Memory B cell (primary cell): ENCODE results near the gene UGT1A7.
"Not testable (repeated sequence)": the region's sequence is repeated elsewhere in the genome, so short reads cannot be mapped to it uniquely, and the experiment has no call there.

ENCODE experiments used
- ATAC-seq: fragments of 150-1000 bp; cut with Tn5 transposase; 2 replicates; pipeline ENCODE4 v1.10.0; 2021; ENCODE audit warnings: low read depth, mild to moderate bottlenecking, moderate library complexity
- DNase-seq, 2 donors: peaks; one replicate each; pipeline ENCODE4 v3.0.0; 2022; ENCODE audit warnings: low spot score in 2 of 2
- H3K27ac Mint-ChIP-seq: one replicate; pipeline ENCODE4 v1.8.0; 2022; ENCODE audit warnings: mild to moderate bottlenecking, moderate library complexity, mixed read lengths
- H3K27me3 Mint-ChIP-seq: one replicate; pipeline ENCODE4 v1.8.0; 2022; ENCODE audit warnings: mixed read lengths
- H3K36me3 Mint-ChIP-seq: one replicate; pipeline ENCODE4 v1.8.0; 2022; ENCODE audit warnings: mild to moderate bottlenecking, mixed read lengths
- H3K4me1 Mint-ChIP-seq: one replicate; pipeline ENCODE4 v1.8.0; 2022; ENCODE audit warnings: mixed read lengths
- H3K4me3 Mint-ChIP-seq: one replicate; pipeline ENCODE4 v1.8.0; 2022; ENCODE audit warnings: mild to moderate bottlenecking, moderate library complexity, mixed read lengths
- H3K9me3 Mint-ChIP-seq: one replicate; pipeline ENCODE4 v1.8.0; 2022; ENCODE audit warnings: mixed read lengths

Gene UGT1A7

GRCh38 chr2:233751212-233752009 is 69.7 kb downstream of the UGT1A7 start:
- Mint-ChIP-seq H3K27me3 (peaks cover 22% of the 10 kb centered on the region), H3K9me3 (peaks cover 13% of the 10 kb centered on the region)
- not testable (repeated sequence) for ATAC-seq, H3K27ac Mint-ChIP-seq, H3K4me1 Mint-ChIP-seq, H3K4me3 Mint-ChIP-seq, H3K36me3 Mint-ChIP-seq, DNase-seq

- H3K4me3 Mint-ChIP-seq: no peak overlapping the region
- H3K9me3 Mint-ChIP-seq: peaks cover 9% of the 10 kb centered on the region
- peaks cover 4% of the 10 kb centered on the region for H3K36me3 Mint-ChIP-seq
- peaks cover 2% of the 10 kb centered on the region for H3K27me3 Mint-ChIP-seq
- ATAC-seq: no peak
- DNase-seq: no peak
- no peak overlapping the region for H3K27ac Mint-ChIP-seq
- H3K4me1 Mint-ChIP-seq: no peaks in the 10 kb centered on the region
Measured at GRCh38 chr2:233754872-233755611, 73.3 kb downstream of the UGT1A7 start.

- Mint-ChIP-seq H3K4me1 (no peaks in the 10 kb centered on the region), H3K9me3 (peaks cover 6% of the 10 kb centered on the region), H3K4me3 (no peak overlapping the region), H3K27ac (no peak overlapping the region), H3K27me3 (peaks cover 3% of the 10 kb centered on the region), H3K36me3 (peaks cover 3% of the 10 kb centered on the region)
- ATAC-seq (no peak), DNase-seq (no peak)
Measured at GRCh38 chr2:233756429-233757081, 74.9 kb downstream of the UGT1A7 start.

GRCh38 chr2:233758141-233758540 is 76.4 kb downstream of the UGT1A7 start:
- Mint-ChIP-seq H3K9me3 (no peaks in the 10 kb centered on the region), H3K4me3 (no peak overlapping the region), H3K27me3 (peaks cover 2% of the 10 kb centered on the region), H3K36me3 (no peaks in the 10 kb centered on the region), H3K4me1 (no peaks in the 10 kb centered on the region), H3K27ac (no peak overlapping the region)
- no peak for DNase-seq
- ATAC-seq: no peak

- no peaks in the 10 kb centered on the region for H3K9me3 Mint-ChIP-seq
- no peak overlapping the region for H3K27ac Mint-ChIP-seq
- no peak overlapping the region for H3K4me3 Mint-ChIP-seq
- no peaks in the 10 kb centered on the region for H3K36me3 Mint-ChIP-seq
- DNase-seq: no peak
- no peaks in the 10 kb centered on the region for H3K4me1 Mint-ChIP-seq
- ATAC-seq: no peak
- peaks cover 7% of the 10 kb centered on the region for H3K27me3 Mint-ChIP-seq
Measured at GRCh38 chr2:233758849-233759248, 77.1 kb downstream of the UGT1A7 start.

- ATAC-seq (no peak), DNase-seq (no peak)
- Mint-ChIP-seq H3K27ac (no peak within 1 kb of the TSS), H3K27me3 (peaks cover 12% of the 10 kb centered on the region), H3K36me3 (no peaks in the 10 kb centered on the region), H3K4me1 (no peaks in the 10 kb centered on the region), H3K9me3 (no peaks in the 10 kb centered on the region), H3K4me3 (no peak within 1 kb of the TSS)
Measured at GRCh38 chr2:233760043-233760442, 78.3 kb downstream of the UGT1A7 start, which contains the start of gene UGT1A1. Gene UGT1A1 (plus strand): TSS chr2:233760270. CDS start chr2:233760288, 18 bp downstream.

GRCh38 chr2:233761040-233761769 is 79.5 kb downstream of the UGT1A7 start:
- ATAC-seq: no peak
- Mint-ChIP-seq H3K9me3 (no peaks in the 10 kb centered on the region), H3K27me3 (peaks cover 14% of the 10 kb centered on the region), H3K27ac (no peak overlapping the region), H3K4me1 (no peaks in the 10 kb centered on the region), H3K4me3 (no peak overlapping the region), H3K36me3 (no peaks in the 10 kb centered on the region)
- no peak for DNase-seq

GRCh38 chr2:233764264-233764663 is 82.6 kb downstream of the UGT1A7 start:
- no peak overlapping the region for H3K27ac Mint-ChIP-seq
- no peaks in the 10 kb centered on the region for H3K4me1 Mint-ChIP-seq
- no peaks in the 10 kb centered on the region for H3K9me3 Mint-ChIP-seq
- H3K36me3 Mint-ChIP-seq: no peaks in the 10 kb centered on the region
- ATAC-seq (no peak), DNase-seq (no peak)
- H3K4me3 Mint-ChIP-seq: no peak overlapping the region
- peaks cover 18% of the 10 kb centered on the region for H3K27me3 Mint-ChIP-seq

GRCh38 chr2:233764761-233765160 is 83.1 kb downstream of the UGT1A7 start:
- Mint-ChIP-seq H3K27ac (no peak overlapping the region), H3K4me3 (no peak overlapping the region), H3K4me1 (no peaks in the 10 kb centered on the region), H3K27me3 (peaks cover 20% of the 10 kb centered on the region), H3K9me3 (no peaks in the 10 kb centered on the region), H3K36me3 (no peaks in the 10 kb centered on the region)
- DNase-seq (no peak), ATAC-seq (no peak)

GRCh38 chr2:233766416-233766815 is 84.7 kb downstream of the UGT1A7 start:
- Mint-ChIP-seq H3K9me3 (no peaks in the 10 kb centered on the region), H3K36me3 (no peaks in the 10 kb centered on the region), H3K27me3 (peaks cover 21% of the 10 kb centered on the region), H3K4me1 (no peaks in the 10 kb centered on the region), H3K27ac (no peak overlapping the region), H3K4me3 (no peak overlapping the region)
- ATAC-seq: no peak
- DNase-seq: no peak

- no peak for DNase-seq
- Mint-ChIP-seq H3K27me3 (peaks cover 19% of the 10 kb centered on the region), H3K4me1 (no peaks in the 10 kb centered on the region), H3K9me3 (no peaks in the 10 kb centered on the region), H3K4me3 (no peak overlapping the region), H3K27ac (no peak overlapping the region), H3K36me3 (no peaks in the 10 kb centered on the region)
- no peak for ATAC-seq
Measured at GRCh38 chr2:233768076-233768475, 86.4 kb downstream of the UGT1A7 start.

GRCh38 chr2:233769260-233769659 is 87.6 kb downstream of the UGT1A7 start:
- H3K27ac Mint-ChIP-seq: no peak overlapping the region
- ATAC-seq (no peak), DNase-seq (no peak)
- no peaks in the 10 kb centered on the region for H3K36me3 Mint-ChIP-seq
- H3K4me3 Mint-ChIP-seq: no peak overlapping the region
- H3K27me3 Mint-ChIP-seq: peaks cover 12% of the 10 kb centered on the region
- no peaks in the 10 kb centered on the region for H3K4me1 Mint-ChIP-seq
- H3K9me3 Mint-ChIP-seq: no peaks in the 10 kb centered on the region

GRCh38 chr2:233772153-233772552 is 90.5 kb downstream of the UGT1A7 start:
- Mint-ChIP-seq H3K4me1 (no peaks in the 10 kb centered on the region), H3K9me3 (peaks cover 7% of the 10 kb centered on the region), H3K4me3 (no peak overlapping the region), H3K27me3 (peaks cover 10% of the 10 kb centered on the region), H3K27ac (no peak overlapping the region), H3K36me3 (no peaks in the 10 kb centered on the region)
- DNase-seq (no peak), ATAC-seq (no peak)

GRCh38 chr2:233772583-233772982 is 90.9 kb downstream of the UGT1A7 start:
- Mint-ChIP-seq H3K9me3 (peaks cover 8% of the 10 kb centered on the region), H3K27ac (no peak overlapping the region), H3K27me3 (peaks cover 10% of the 10 kb centered on the region), H3K36me3 (no peaks in the 10 kb centered on the region), H3K4me1 (no peaks in the 10 kb centered on the region), H3K4me3 (no peak overlapping the region)
- DNase-seq (no peak), ATAC-seq (no peak)
